Stimulated activated CD8-positive, alpha-beta memory T cell treated with anti-CD3 and anti-CD28 coated beads, Interleukin-7, amount 100 ng/mL, for 4 hours (primary cell): ENCODE data around the gene SCAPER.
"Not testable (repeated sequence)": the region's sequence is repeated elsewhere in the genome, so short reads cannot be mapped to it uniquely, and the experiment has no call there.

Source experiments
- DNase-seq, 2 donors: peaks; one replicate each; pipeline ENCODE4 v3.0.0-alpha.2; 2020; ENCODE audit warnings: low read depth in 2 of 2

SCAPER gene

GRCh38 chr15:76773234-76773633 is 131.9 kb downstream of the SCAPER start:
- DNase-seq: no peak

- no peak for DNase-seq
Observed at GRCh38 chr15:76772776-76773175, 132.4 kb downstream of the SCAPER start.

- no peak for DNase-seq
Observed at GRCh38 chr15:76764004-76764403, 141.1 kb downstream of the SCAPER start.

- no peak for DNase-seq
Observed at GRCh38 chr15:76763554-76763953, 141.6 kb downstream of the SCAPER start.

- no peak for DNase-seq
Observed at GRCh38 chr15:76756381-76756780, 148.8 kb downstream of the SCAPER start.

GRCh38 chr15:76753771-76754170 is 151.4 kb downstream of the SCAPER start:
- no peak for DNase-seq

- no peak for DNase-seq
Observed at GRCh38 chr15:76753131-76753530, 152.0 kb downstream of the SCAPER start.

- no peak for DNase-seq
Observed at GRCh38 chr15:76752549-76752948, 152.6 kb downstream of the SCAPER start.

- no peak for DNase-seq
Observed at GRCh38 chr15:76737573-76737972, 167.6 kb downstream of the SCAPER start.

- not testable (repeated sequence) for DNase-seq
Observed at GRCh38 chr15:76732321-76732720, 172.8 kb downstream of the SCAPER start.

- DNase-seq: no peak
Observed at GRCh38 chr15:76730262-76730661, 174.9 kb downstream of the SCAPER start.

GRCh38 chr15:76718863-76719262 is 186.3 kb downstream of the SCAPER start:
- no peak for DNase-seq

GRCh38 chr15:76714950-76715349 is 190.2 kb downstream of the SCAPER start:
- DNase-seq: no peak

GRCh38 chr15:76711351-76711827 is 193.8 kb downstream of the SCAPER start:
- DNase-seq: no peak

- not testable (repeated sequence) for DNase-seq
Observed at GRCh38 chr15:76704032-76704431, 201.1 kb downstream of the SCAPER start.

- DNase-seq: no peak
Observed at GRCh38 chr15:76696840-76697239, 208.3 kb downstream of the SCAPER start.

GRCh38 chr15:76692546-76692945 is 212.6 kb downstream of the SCAPER start:
- DNase-seq: not testable (repeated sequence)

- not testable (repeated sequence) for DNase-seq
Observed at GRCh38 chr15:76687592-76687991, 217.5 kb downstream of the SCAPER start.

GRCh38 chr15:76684002-76684401 is 221.1 kb downstream of the SCAPER start:
- DNase-seq: no peak

- DNase-seq: no peak
Observed at GRCh38 chr15:76682833-76683232, 222.3 kb downstream of the SCAPER start.

- no peak for DNase-seq
Observed at GRCh38 chr15:76682259-76682658, 222.9 kb downstream of the SCAPER start.

GRCh38 chr15:76678766-76679165 is 226.4 kb downstream of the SCAPER start:
- DNase-seq: no peak

GRCh38 chr15:76674883-76675282 is 230.3 kb downstream of the SCAPER start:
- DNase-seq: no peak

- no peak for DNase-seq
Observed at GRCh38 chr15:76669521-76670207, 235.5 kb downstream of the SCAPER start.
